ENCODE data around the gene MAGOH. TPM values are rescaled to one million over a fixed set of nuclear protein-coding genes. Genes with fewer than 3 reads are reported as not detected.

Gene MAGOH
- total and polyA plus RNA-seq, 9 of the 15 experiments (the other 6 are each of a cell fraction or from before 2014, with no cell fraction given) = 102 to 342 (median 135) TPM

DNA sequence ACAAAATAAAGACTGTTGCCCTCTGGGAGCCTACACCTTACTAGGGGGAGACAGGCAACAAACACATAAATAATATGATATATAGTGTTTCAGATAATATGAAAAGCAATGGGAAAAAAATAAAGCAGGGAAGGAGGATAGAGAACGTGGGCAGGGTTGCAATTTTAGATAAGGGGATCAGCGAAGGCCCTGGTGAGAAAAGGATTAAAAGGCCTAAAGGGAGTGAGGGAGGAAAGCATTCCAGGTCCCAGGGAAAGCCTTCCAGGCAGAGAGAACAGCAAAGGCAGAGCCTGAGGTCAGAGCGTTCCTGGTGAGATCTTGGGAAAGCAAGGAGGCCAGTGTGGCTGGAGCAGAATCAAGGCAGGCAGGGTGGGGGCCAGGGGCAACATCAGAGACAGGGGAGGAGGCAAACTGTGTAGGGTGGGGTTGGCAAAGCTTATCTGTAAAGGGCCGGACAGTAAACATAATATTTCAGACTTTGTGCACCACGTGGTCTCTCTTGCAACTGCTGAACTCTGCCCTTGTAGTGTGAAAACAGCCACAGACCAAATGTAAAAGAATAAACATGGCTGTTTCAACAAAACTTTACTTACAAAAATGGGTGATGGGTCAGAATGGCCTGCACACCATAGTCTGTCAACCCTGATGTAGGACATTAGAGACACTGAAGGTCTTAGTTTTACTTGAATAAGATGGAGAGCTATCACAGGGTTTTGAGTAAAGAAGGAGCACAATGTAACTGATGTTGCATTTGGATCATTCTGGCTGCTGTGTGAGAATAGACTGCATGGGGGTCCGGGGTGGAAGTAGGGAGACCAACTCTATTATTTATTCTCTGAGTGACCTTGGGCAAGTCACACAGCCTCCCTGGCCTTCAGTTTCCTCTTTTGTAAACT lies 55.0 kb downstream of the MAGOH start (continued):
- no peak for TF ChIP-seq ZNF561 (CRISPR knock-in tag; conservative IDR thresholded peaks at IDR 0.05)
- no peak for TF ChIP-seq ZNF239 (CRISPR knock-in tag; IDR thresholded peaks at IDR 0.05)
- TF ChIP-seq, protein P1, sequence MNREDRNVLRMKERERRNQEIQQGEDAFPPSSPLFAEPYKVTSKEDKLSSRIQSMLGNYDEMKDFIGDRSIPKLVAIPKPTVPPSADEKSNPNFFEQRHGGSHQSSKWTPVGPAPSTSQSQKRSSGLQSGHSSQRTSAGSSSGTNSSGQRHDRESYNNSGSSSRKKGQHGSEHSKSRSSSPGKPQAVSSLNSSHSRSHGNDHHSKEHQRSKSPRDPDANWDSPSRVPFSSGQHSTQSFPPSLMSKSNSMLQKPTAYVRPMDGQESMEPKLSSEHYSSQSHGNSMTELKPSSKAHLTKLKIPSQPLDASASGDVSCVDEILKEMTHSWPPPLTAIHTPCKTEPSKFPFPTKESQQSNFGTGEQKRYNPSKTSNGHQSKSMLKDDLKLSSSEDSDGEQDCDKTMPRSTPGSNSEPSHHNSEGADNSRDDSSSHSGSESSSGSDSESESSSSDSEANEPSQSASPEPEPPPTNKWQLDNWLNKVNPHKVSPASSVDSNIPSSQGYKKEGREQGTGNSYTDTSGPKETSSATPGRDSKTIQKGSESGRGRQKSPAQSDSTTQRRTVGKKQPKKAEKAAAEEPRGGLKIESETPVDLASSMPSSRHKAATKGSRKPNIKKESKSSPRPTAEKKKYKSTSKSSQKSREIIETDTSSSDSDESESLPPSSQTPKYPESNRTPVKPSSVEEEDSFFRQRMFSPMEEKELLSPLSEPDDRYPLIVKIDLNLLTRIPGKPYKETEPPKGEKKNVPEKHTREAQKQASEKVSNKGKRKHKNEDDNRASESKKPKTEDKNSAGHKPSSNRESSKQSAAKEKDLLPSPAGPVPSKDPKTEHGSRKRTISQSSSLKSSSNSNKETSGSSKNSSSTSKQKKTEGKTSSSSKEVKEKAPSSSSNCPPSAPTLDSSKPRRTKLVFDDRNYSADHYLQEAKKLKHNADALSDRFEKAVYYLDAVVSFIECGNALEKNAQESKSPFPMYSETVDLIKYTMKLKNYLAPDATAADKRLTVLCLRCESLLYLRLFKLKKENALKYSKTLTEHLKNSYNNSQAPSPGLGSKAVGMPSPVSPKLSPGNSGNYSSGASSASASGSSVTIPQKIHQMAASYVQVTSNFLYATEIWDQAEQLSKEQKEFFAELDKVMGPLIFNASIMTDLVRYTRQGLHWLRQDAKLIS (CRISPR knock-in tag; IDR thresholded peaks at IDR 0.05) = no peak
- TF ChIP-seq, protein P2, sequence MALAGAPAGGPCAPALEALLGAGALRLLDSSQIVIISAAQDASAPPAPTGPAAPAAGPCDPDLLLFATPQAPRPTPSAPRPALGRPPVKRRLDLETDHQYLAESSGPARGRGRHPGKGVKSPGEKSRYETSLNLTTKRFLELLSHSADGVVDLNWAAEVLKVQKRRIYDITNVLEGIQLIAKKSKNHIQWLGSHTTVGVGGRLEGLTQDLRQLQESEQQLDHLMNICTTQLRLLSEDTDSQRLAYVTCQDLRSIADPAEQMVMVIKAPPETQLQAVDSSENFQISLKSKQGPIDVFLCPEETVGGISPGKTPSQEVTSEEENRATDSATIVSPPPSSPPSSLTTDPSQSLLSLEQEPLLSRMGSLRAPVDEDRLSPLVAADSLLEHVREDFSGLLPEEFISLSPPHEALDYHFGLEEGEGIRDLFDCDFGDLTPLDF (CRISPR knock-in tag; IDR thresholded peaks at IDR 0.05) = no peak
- TF ChIP-seq FOXP1 (CRISPR knock-in tag; IDR thresholded peaks at IDR 0.05) = no peak
- TF ChIP-seq EP400 (IDR thresholded peaks at IDR 0.05) = peak; percentile 73
- no peak for TF ChIP-seq ARID2 (IDR thresholded peaks at IDR 0.05)
- TF ChIP-seq MECOM (CRISPR knock-in tag; IDR thresholded peaks at IDR 0.05) = no peak
- peak; percentile 84 for TF ChIP-seq CBFA2T3 (IDR thresholded peaks at IDR 0.05)
- TF ChIP-seq PCBP1 (IDR thresholded peaks at IDR 0.05; ENCODE audit: low read depth, low read length, poor library complexity, severe bottlenecking) = no peak
- TF ChIP-seq SPI1 (IDR thresholded peaks at IDR 0.05; ENCODE audit: borderline replicate concordance, low read depth, low read length) = no peak
- no peak for TF ChIP-seq MEF2D (tag; conservative IDR thresholded peaks at IDR 0.05; ENCODE audit: low read depth)
- no peak for TF ChIP-seq GABPB1 (CRISPR knock-in tag; IDR thresholded peaks at IDR 0.05)
- TF ChIP-seq HIVEP1 (CRISPR knock-in tag; IDR thresholded peaks at IDR 0.05) = no peak
- no peak for TF ChIP-seq HNRNPH1 (optimal IDR thresholded peaks at IDR 0.05; ENCODE audit: low read depth, low read length)
- TF ChIP-seq, protein P3, sequence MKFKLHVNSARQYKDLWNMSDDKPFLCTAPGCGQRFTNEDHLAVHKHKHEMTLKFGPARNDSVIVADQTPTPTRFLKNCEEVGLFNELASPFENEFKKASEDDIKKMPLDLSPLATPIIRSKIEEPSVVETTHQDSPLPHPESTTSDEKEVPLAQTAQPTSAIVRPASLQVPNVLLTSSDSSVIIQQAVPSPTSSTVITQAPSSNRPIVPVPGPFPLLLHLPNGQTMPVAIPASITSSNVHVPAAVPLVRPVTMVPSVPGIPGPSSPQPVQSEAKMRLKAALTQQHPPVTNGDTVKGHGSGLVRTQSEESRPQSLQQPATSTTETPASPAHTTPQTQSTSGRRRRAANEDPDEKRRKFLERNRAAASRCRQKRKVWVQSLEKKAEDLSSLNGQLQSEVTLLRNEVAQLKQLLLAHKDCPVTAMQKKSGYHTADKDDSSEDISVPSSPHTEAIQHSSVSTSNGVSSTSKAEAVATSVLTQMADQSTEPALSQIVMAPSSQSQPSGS (CRISPR knock-in tag; IDR thresholded peaks at IDR 0.05) = no peak
- TF ChIP-seq, protein P4, sequence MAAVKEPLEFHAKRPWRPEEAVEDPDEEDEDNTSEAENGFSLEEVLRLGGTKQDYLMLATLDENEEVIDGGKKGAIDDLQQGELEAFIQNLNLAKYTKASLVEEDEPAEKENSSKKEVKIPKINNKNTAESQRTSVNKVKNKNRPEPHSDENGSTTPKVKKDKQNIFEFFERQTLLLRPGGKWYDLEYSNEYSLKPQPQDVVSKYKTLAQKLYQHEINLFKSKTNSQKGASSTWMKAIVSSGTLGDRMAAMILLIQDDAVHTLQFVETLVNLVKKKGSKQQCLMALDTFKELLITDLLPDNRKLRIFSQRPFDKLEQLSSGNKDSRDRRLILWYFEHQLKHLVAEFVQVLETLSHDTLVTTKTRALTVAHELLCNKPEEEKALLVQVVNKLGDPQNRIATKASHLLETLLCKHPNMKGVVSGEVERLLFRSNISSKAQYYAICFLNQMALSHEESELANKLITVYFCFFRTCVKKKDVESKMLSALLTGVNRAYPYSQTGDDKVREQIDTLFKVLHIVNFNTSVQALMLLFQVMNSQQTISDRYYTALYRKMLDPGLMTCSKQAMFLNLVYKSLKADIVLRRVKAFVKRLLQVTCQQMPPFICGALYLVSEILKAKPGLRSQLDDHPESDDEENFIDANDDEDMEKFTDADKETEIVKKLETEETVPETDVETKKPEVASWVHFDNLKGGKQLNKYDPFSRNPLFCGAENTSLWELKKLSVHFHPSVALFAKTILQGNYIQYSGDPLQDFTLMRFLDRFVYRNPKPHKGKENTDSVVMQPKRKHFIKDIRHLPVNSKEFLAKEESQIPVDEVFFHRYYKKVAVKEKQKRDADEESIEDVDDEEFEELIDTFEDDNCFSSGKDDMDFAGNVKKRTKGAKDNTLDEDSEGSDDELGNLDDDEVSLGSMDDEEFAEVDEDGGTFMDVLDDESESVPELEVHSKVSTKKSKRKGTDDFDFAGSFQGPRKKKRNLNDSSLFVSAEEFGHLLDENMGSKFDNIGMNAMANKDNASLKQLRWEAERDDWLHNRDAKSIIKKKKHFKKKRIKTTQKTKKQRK (IDR thresholded peaks at IDR 0.05; ENCODE audit: borderline replicate concordance, low read depth, low read length) = no peak
- TF ChIP-seq RB1 (IDR thresholded peaks at IDR 0.05; ENCODE audit: low read depth) = no peak
- peak; percentile 73 for TF ChIP-seq SMARCE1 (IDR thresholded peaks at IDR 0.05)

All from K562 (cell line).